Cerebellar nuclear complex (tissue), 1 donor: ENCODE results near the gene WASL.
"Not testable (repeated sequence)": the region's sequence is repeated elsewhere in the genome, so short reads cannot be mapped to it uniquely, and the experiment has no call there.

ENCODE experiments used
- DNase-seq, 2 experiments: peaks; one replicate each; lab custom pipeline; 2025; lab: John Stamatoyannopoulos, UW

WASL gene

GRCh38 chr7:123748734-123749536 lies at the start of gene WASL:
Gene WASL (minus strand): TSS chr7:123749003. CDS start chr7:123748734, 269 bp downstream.
- DNase-seq, result peak; percentile 18 to 70

DNA sequence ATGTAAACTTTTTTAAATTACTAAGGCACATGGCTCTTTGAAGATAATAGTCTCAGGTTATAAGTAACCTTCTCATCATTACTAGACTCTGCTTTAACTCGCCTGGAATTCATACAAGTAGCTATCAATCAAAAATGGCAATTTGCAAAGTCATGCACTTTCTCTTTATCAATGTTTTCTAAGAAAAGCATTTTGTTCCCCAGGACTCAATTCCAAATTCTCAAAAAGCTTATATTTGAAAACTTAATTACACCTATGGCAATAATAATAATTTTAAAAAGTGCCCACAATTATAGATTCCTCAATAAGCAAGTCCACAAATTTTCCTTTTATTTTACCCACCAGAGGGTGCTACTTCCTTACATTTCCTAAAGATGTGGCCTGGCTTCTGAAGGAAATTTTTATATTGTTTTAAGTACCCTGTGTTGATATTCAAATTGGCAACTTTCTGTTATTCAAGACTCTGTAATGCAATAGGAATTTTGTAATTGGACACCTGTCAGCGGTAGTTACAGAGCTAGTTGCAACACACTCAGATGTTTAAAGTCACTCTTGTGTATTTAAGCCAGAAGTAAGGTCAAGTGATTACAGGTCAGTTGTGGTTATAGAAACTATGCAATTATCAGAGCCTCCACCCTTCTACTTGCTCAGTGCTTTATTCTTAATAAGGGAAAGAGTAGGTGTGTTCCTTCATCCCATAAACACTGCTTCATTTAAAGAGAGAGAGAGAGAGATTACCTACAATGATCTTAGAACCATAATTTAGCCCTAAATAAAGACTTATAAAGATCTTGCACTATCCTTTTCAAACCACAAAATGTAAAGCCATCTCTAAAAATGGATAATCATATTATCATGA lies 49.1 kb upstream of the WASL start:
- DNase-seq, result no peak

- DNase-seq, result no peak
These were observed 47.8 kb upstream of the WASL start for GRCh38 chr7:123796568-123796967.

GRCh38 chr7:123795917-123796316 lies 47.1 kb upstream of the WASL start:
- no peak for DNase-seq

DNA sequence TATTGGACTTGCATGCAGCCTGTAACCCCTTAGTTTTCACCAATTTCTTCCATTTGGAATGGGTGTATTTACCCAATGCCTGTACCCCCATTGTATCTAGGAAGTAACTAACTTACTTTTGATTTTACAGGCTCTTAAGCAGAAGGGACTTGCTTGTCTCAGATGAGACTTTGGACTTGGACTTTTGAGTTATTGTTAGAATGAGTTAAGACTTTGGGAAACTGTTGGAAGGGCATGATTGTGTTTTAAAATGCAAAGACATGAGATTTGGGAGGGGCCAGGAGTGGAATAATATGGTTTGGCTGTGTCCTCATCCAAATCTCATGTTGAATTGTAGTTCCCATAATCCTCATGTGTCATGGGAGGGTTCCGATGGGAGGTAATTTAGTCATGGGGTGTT lies 46.3 kb upstream of the WASL start:
- not testable (repeated sequence) for DNase-seq

- DNase-seq, result no peak
These were observed 43.7 kb upstream of the WASL start for GRCh38 chr7:123792547-123792946.

- DNase-seq, result no peak
These were observed 42.2 kb upstream of the WASL start for GRCh38 chr7:123791001-123791400.

- DNase-seq, result no peak
These were observed 41.0 kb upstream of the WASL start for GRCh38 chr7:123789817-123790216.

DNA sequence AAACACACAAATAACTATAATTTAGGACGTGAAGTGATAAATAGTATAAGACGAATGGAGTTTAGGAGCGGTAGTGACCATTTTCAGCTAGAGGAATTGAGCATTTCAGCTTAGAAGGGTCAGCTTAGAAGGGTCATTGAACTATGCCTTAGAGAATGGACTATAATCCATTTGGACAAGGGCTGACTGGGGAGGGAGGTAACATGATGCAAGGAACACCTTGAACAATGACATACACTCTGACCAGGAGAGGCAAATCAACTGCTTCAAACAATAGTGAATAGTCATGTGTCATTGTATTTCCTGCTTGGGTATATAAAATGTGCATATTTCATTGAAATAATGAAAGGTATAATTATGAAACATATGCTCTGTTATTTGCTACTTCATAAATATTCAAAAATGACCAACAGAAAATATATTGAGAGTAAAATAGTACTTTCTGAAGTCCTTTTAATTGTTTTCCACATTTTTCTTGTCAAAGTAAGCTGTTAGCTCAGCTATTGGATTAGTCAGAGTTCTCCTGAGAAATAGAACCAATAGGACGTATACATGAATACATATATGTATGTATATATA lies 40.5 kb upstream of the WASL start:
- DNase-seq, result no peak

DNA sequence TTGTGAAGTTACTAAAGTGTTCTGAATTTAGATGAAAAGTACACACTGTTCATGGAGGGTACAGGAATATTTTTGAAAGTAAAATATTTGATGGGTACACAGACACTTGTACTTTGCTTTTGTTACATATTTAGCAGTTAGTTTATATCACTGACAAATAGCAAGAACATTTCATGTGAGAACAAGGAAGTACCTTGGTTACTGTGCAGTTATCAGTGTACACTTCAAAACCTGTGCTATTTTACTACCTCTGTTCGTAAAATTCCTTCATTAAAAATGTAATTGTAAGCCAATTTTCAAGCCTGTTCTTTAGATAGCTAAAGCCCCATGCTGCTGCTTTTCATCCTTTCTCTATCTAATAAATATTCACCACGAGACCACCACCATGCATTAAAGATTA lies 39.8 kb upstream of the WASL start:
- DNase-seq, result no peak

GRCh38 chr7:123787220-123788007 lies 38.6 kb upstream of the WASL start:
- no peak for DNase-seq

DNA sequence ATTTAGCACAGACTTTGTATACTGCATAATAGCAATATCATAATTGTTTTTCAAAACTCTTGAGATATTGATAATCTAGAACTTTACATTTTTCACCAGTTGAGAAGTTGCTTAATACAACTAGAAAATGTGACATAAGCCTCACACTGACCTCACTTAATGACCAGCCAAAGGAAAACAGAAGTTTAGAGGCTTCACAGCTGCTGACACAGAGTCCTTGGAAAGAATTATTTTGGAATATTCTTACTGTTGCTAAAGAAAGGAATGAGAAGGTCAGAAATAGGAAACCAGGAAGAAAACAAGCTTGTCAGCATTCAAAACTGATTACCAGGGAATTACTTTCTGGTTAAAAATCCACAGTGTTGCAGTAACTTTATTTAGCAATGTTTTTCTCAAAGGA lies 35.5 kb upstream of the WASL start:
- DNase-seq, result no peak

GRCh38 chr7:123783820-123784219 lies 35.0 kb upstream of the WASL start:
- no peak for DNase-seq

DNA sequence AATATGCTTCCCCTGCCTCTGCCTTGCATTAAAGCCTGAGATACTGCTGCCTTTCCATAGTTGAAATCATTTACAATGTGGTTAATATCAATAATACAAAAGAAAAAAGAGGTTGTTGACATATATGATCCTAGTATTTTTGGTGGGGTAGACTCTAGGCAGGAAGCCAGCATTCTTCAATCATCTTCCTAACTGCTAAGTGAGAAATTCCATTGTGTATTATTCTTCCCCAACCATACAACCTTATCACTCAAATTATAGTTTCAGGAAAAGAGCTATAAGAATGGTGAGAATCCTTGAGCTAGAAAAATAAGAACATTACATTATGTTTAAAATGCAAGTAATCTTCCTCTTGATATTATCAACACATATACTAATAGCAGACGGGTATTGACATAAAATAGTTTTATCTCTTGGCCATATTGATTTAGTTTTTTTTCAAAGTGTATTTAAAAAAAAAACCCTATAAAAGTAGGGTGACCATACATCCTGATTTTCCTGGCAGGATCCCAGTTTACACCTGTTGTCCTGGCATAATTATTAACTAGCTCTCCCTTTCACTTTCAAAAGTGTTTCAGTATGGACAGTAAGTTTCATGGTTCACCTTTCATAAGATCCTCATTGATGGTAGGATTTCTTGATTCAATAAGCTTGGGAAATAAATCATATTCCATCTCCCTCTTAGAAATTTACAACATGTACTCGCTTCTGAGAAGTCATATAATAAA lies 33.4 kb upstream of the WASL start:
- DNase-seq, result no peak

DNA sequence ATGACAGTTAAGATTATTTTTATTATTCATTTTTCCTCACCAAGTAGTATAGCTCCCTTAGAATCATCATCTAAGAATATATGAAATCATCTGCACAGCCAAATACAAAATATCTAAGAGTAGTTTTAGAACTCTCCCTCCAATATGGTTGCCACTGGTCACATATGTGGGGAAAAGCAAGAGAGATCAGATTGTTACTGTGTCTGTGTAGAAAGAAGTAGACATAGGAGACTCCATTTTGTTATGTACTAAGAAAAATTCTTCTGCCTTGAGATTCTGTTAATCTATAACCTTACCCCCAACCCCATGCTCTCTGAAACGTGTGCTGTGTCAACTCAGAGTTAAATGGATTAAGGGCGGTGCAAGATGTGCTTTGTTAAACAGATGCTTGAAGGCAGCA lies 31.7 kb upstream of the WASL start:
- not testable (repeated sequence) for DNase-seq

DNA sequence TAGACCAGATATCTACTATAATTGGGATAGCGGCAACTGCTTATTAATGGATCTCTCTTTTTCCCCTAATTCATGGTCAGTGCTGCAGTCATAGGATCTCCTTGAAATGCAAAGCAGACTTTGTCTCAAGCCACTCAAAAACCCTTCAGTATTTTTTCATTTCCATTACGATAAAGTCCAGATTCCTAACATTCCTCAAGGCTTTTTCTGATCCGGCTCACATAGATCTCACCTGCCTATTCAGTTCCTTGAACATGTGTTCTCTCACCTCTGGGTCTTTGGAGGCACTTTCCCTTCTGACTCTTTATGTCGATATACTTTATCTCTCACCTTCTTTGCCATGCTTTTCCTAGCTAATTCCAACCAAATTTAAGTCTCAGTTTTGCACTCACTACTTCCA lies 25.7 kb upstream of the WASL start:
- DNase-seq, result no peak

DNA sequence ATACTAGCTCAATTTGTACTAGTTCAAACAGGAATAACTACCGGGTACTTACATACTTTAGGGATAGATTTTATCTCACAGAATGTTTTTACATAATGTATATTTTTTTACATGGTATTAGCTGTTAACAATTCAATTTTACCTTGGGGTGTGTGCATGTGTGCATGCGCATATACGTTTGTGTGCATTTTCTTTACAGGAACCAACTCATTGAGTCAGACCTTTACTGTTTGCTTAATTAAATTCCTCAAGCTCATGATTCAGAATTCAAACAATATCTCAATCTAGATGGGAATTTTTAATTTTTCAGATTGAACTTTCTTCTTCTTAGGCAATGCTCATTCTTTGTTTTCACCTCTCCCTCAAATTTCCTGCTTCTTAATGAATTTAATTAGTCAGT lies 24.7 kb upstream of the WASL start:
- no peak for DNase-seq

GRCh38 chr7:123772652-123773051 lies 23.8 kb upstream of the WASL start:
- DNase-seq, result no peak

DNA sequence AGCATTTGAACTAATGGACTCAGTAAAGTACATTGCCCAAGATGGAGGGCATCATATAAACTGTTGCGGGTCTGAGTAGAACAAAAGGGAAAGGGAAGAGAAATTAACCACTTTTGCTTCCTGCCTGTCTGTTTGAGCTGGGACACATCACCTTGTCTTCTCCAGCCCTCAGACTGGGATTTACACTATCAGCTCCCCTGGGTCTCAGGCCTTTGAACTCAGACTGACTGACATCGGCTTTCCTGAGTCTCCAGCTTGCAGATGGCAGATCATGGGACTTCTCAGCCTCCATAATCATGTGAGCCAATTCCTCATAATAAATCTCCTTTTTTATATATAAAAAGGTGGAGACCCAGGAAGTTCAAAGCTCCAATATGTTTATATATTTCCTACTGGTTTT lies 23.0 kb upstream of the WASL start:
- DNase-seq, result no peak

GRCh38 chr7:123771256-123771655 lies 22.5 kb upstream of the WASL start:
- no peak for DNase-seq

GRCh38 chr7:123770378-123770777 lies 21.6 kb upstream of the WASL start:
- DNase-seq, result no peak
